PC-3 (cell line): Measurements from ENCODE around the gene PIEZO2. TPM values are rescaled to one million over a fixed set of nuclear protein-coding genes. Genes with fewer than 3 reads are reported as not detected.

Source experiments
- ATAC-seq: fragments of 200-7000 bp; cut with Tn5 transposase; 2 replicates; pipeline ENCODE4 v1.9.1; 2020; ENCODE audit warnings: mild to moderate bottlenecking, moderate library complexity
- BruUV-seq: library from RNA; stranded (reverse); fragments of 400-500 nt; replicated peaks from 2 replicates; lab custom pipeline; 2021; lab: Mats Ljungman, UMichigan
- CTCF ChIA-PET: fragments of 300-600 bp; sonication (Branson Sonifier 250); formaldehyde crosslinking; loops from one replicate; lab custom pipeline; 2022; ENCODE audit warnings: antibody characterized with exemption; lab: Charles Lee
- POLR2A ChIA-PET: fragments of 300-600 bp; sonication (Branson Sonifier 250); formaldehyde crosslinking; loops from one replicate; lab custom pipeline; 2022; ENCODE audit warnings: antibody characterized with exemption; ENCODE audit not compliant: unreplicated experiment; lab: Charles Lee
- DNase-seq: peaks from one replicate; pipeline ENCODE4 v3.0.0-alpha.2; 2015
- H2AFZ ChIP-seq: fragments of 300-600 bp; sonication (generic); 2 replicates; pipeline ENCODE4 v1.6.0; 2016; ENCODE audit warnings: antibody characterized with exemption, low read length
- H3F3A ChIP-seq: fragments of 300-600 bp; sonication (generic); one replicate; pipeline ENCODE4 v1.6.0; 2017; ENCODE audit warnings: antibody characterized with exemption, low read length, control low read depth, mild to moderate bottlenecking; ENCODE audit not compliant: unreplicated experiment
- H3K27ac ChIP-seq: fragments of 300-600 bp; sonication (generic); 2 replicates; pipeline ENCODE4 v1.5.1; 2016; ENCODE audit warnings: mild to moderate bottlenecking, low read length
- H3K27me3 ChIP-seq: fragments of 300-600 bp; sonication (generic); 2 replicates; pipeline ENCODE4 v1.6.1; 2016; ENCODE audit warnings: low read length, mixed read lengths
- H3K36me3 ChIP-seq: fragments of 300-600 bp; sonication (generic); 2 replicates; pipeline ENCODE4 v1.6.1; 2016; ENCODE audit warnings: low read depth, mixed run types, low read length, mixed read lengths
- H3K4me1 ChIP-seq: fragments of 300-600 bp; sonication (generic); 2 replicates; pipeline ENCODE4 v1.5.1; 2016; ENCODE audit warnings: low read length; ENCODE audit not compliant: insufficient read depth
- H3K4me2 ChIP-seq: fragments of 300-600 bp; sonication (generic); 2 replicates; pipeline ENCODE4 v1.6.0; 2016; ENCODE audit warnings: low read length
- H3K4me3 ChIP-seq: fragments of 300-600 bp; sonication (generic); 2 replicates; pipeline ENCODE4 v1.5.1; 2016; ENCODE audit warnings: mild to moderate bottlenecking, low read length, mixed read lengths
- H3K79me2 ChIP-seq: fragments of 300-600 bp; sonication (generic); 2 replicates; pipeline ENCODE4 v1.6.1; 2017; ENCODE audit warnings: low read length, mixed read lengths
- H3K9ac ChIP-seq: fragments of 300-600 bp; sonication (generic); 2 replicates; pipeline ENCODE4 v1.6.0; 2016; ENCODE audit warnings: mild to moderate bottlenecking, low read length
- H3K9me2 ChIP-seq: fragments of 300-600 bp; sonication (generic); replicated peaks from 2 replicates; pipeline ENCODE4 v1.6.1; 2016; ENCODE audit warnings: mixed run types, low read length, mixed read lengths
- H3K9me3 ChIP-seq: fragments of 300-600 bp; sonication (generic); 2 replicates; pipeline ENCODE4 v1.6.1; 2016; ENCODE audit warnings: low read length, mixed read lengths
- H4K20me1 ChIP-seq: fragments of 300-600 bp; sonication (generic); 2 replicates; pipeline ENCODE4 v1.6.1; 2016; ENCODE audit warnings: low read length, mixed read lengths
- EZH2 ChIP-seq: fragments of 300-600 bp; sonication (generic); IDR thresholded peaks from one replicate; pipeline ENCODE4 v1.6.1; 2017; ENCODE audit warnings: antibody characterized with exemption, mild to moderate bottlenecking, low read length; ENCODE audit not compliant: unreplicated experiment
- EZH2phosphoT487 ChIP-seq: fragments of 300-600 bp; sonication (generic); IDR thresholded peaks from 2 replicates; pipeline ENCODE4 v1.6.1; 2018; ENCODE audit warnings: mild to moderate bottlenecking, antibody characterized with exemption, low read length, borderline replicate concordance
- intact Hi-C: fragments of 100-400 bp; cut with micrococcal nuclease; formaldehyde crosslinking; loops from 2 replicates; pipeline ENCODE4 v1.9.0; 2023
- total RNA-seq: library from RNA; depleted of rRNA; stranded (reverse); fragments of >200 nt; gene quantifications from 2 replicates; pipeline ENCODE4 v1.2.3, GENCODE V29; 2014
- TF ChIP-seq, protein P1 (sequence below): fragments of 300-600 bp; sonication (generic); conservative IDR thresholded peaks from 2 replicates; pipeline ENCODE4 v1.5.1; 2017; ENCODE audit warnings: antibody characterized with exemption, low read depth, mild to moderate bottlenecking, low read length

Gene PIEZO2
- total RNA-seq, 1 experiment from 2014 or later, result not detected

DNA sequence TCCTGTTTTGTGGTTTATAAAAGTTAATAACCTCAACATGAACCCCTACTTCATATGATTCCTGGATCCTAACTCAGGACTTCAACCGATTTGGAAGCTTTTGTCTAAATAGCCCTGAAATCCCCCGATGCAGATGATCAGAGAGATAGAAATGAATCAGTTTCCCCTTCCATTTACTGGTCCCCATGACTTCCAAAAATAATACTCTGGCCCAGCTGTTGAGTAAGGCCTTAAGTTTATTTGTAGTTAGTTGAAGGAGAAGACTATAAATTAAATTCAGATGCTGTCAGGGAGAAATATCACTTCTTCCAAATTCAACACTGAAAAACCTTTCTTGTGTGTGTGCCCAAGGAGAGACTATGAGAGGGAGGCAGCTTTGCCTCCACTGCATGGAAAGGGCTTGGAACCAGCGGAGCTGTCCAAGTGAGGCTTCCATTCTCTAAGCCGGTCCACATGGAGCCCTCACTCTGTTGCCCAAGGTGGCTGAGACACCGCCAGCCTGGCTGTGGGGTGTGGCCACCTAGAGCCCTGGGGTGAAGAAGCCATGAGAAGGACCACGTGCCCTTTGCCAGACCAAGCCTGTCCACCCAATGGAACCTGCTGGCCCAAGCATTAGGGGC lies 53.6 kb downstream of the PIEZO2 start:
- TF ChIP-seq, protein P1, sequence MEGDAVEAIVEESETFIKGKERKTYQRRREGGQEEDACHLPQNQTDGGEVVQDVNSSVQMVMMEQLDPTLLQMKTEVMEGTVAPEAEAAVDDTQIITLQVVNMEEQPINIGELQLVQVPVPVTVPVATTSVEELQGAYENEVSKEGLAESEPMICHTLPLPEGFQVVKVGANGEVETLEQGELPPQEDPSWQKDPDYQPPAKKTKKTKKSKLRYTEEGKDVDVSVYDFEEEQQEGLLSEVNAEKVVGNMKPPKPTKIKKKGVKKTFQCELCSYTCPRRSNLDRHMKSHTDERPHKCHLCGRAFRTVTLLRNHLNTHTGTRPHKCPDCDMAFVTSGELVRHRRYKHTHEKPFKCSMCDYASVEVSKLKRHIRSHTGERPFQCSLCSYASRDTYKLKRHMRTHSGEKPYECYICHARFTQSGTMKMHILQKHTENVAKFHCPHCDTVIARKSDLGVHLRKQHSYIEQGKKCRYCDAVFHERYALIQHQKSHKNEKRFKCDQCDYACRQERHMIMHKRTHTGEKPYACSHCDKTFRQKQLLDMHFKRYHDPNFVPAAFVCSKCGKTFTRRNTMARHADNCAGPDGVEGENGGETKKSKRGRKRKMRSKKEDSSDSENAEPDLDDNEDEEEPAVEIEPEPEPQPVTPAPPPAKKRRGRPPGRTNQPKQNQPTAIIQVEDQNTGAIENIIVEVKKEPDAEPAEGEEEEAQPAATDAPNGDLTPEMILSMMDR, result no peak
- TF ChIP-seq EZH2, result no peak
- no peak for TF ChIP-seq EZH2phosphoT487
- Histone ChIP-seq H3F3A (no peaks in the 10 kb centered on the region), H3K9me2 (no peaks in the 10 kb centered on the region), H3K36me3 (no peaks in the 10 kb centered on the region), H2AFZ (no peak overlapping the region), H3K4me3 (no peak overlapping the region), H3K9ac (no peak overlapping the region), H3K9me3 (no peaks in the 10 kb centered on the region), H4K20me1 (no peaks in the 10 kb centered on the region), H3K27ac (no peak overlapping the region), H3K79me2 (no peaks in the 10 kb centered on the region), H3K27me3 (peaks cover 55% of the 10 kb centered on the region), H3K4me1 (no peaks in the 10 kb centered on the region), H3K4me2 (no peak overlapping the region)
- ChIA-PET CTCF (no interaction called here), POLR2A (no interaction called here)
- BruUV-seq, result no TSS peak
- DNase-seq (no peak), ATAC-seq (no peak)
- intact Hi-C loops, result no loop called here

- no peaks in the 10 kb centered on the region for H3K36me3 ChIP-seq
- no peak overlapping the region for H3K4me3 ChIP-seq
- DNase-seq (no peak), ATAC-seq (no peak)
- TF ChIP-seq, protein P1, result no peak
- ChIA-PET POLR2A (no interaction called here), CTCF (no interaction called here)
- no peaks in the 10 kb centered on the region for H3F3A ChIP-seq
- intact Hi-C loops, result no loop called here
- H2AFZ ChIP-seq, result no peak overlapping the region
- no peaks in the 10 kb centered on the region for H4K20me1 ChIP-seq
- no peaks in the 10 kb centered on the region for H3K79me2 ChIP-seq
- no TSS peak for BruUV-seq
- no peaks in the 10 kb centered on the region for H3K9me3 ChIP-seq
- H3K27ac ChIP-seq, result no peak overlapping the region
- H3K27me3 ChIP-seq, result peaks cover 55% of the 10 kb centered on the region
- no peaks in the 10 kb centered on the region for H3K4me1 ChIP-seq
- no peaks in the 10 kb centered on the region for H3K9me2 ChIP-seq
- no peak overlapping the region for H3K4me2 ChIP-seq
- H3K9ac ChIP-seq, result no peak overlapping the region
Measured at GRCh38 chr18:11095211-11095610, 54.2 kb downstream of the PIEZO2 start.

GRCh38 chr18:11091746-11092145 lies 57.6 kb downstream of the PIEZO2 start:
- ATAC-seq, result no peak
- CTCF ChIA-PET, result no interaction called here
- no peak overlapping the region for H2AFZ ChIP-seq

More at GRCh38 chr18:11091746-11092145, 57.6 kb downstream of the PIEZO2 start:
- Histone ChIP-seq H3K36me3 (no peaks in the 10 kb centered on the region), H3K27me3 (peaks cover 66% of the 10 kb centered on the region), H3K9ac (no peak overlapping the region), H3K79me2 (no peaks in the 10 kb centered on the region), H3K4me1 (no peaks in the 10 kb centered on the region), H4K20me1 (no peaks in the 10 kb centered on the region), H3F3A (no peaks in the 10 kb centered on the region), H3K9me3 (no peaks in the 10 kb centered on the region), H3K4me2 (no peak overlapping the region), H3K4me3 (no peak overlapping the region), H3K27ac (no peak overlapping the region), H3K9me2 (no peaks in the 10 kb centered on the region)
- BruUV-seq, result no TSS peak
- DNase-seq, result no peak
- TF ChIP-seq, protein P1, result no peak
- TF ChIP-seq EZH2phosphoT487, result no peak
- TF ChIP-seq EZH2, result no peak
- intact Hi-C loops, result no loop called here
- POLR2A ChIA-PET, result no interaction called here
